ENCODE data around the gene DTD2. TPM values are rescaled to one million over a fixed set of nuclear protein-coding genes. Genes with fewer than 3 reads are reported as not detected.

DTD2 gene
- total RNA-seq, 1 experiment from 2014 or later, result 14.8 TPM

DNA sequence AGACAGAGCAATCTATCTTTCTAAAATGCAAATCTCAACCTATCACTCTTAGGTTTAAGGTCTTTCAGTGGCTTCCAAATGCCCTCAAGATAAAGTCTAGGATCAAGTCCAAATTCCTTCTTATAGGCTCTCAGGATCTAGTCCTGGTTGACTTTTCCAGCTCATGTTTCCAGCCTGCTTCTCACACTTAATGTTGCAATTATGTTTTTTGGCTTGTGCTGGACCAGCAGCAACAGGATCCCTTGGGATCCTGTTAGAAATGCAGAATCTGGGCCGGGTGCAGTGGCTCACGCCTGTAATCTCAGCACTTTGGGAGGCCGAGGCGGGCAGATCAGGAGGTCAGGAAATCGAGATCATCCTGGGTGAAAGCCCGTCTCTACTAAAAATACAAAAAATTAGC is 19.9 kb upstream of the DTD2 start:
- Histone ChIP-seq H3K27ac (ENCODE audit: insufficient read length, low read depth, low read length) (no peak overlapping the region), H2BK12ac (ENCODE audit: insufficient read length, low read depth, low read length) (no peak overlapping the region), H2BK15ac (ENCODE audit: low read depth, low read length) (no peak overlapping the region), H2AFZ (ENCODE audit: low read length) (no peak overlapping the region), H2BK120ac (ENCODE audit: low read depth, low read length, poor library complexity, severe bottlenecking) (no peak overlapping the region), H3K79me2 (ENCODE audit: insufficient read depth, low read length) (no peaks in the 10 kb centered on the region), H3K23me2 (ENCODE audit: insufficient read length, low read depth, low read length, poor library complexity, severe bottlenecking) (no peaks in the 10 kb centered on the region), H4K8ac (replicated peaks; ENCODE audit: insufficient read length, low read depth, low read length) (no peak overlapping the region), H4K20me1 (ENCODE audit: control insufficient read depth, insufficient read depth, insufficient read length) (no peaks in the 10 kb centered on the region), H2AK5ac (ENCODE audit: insufficient read length, low read length) (no peak overlapping the region), H3K56ac (ENCODE audit: insufficient read length, low read depth, low read length) (no peak overlapping the region), H3K79me1 (ENCODE audit: insufficient read depth, low read depth, low read length, poor library complexity, severe bottlenecking) (no peaks in the 10 kb centered on the region), H4K5ac (ENCODE audit: insufficient read length, low read depth, low read length) (no peak overlapping the region), H3K23ac (ENCODE audit: insufficient read length, low read depth, low read length) (no peak overlapping the region), H2BK20ac (ENCODE audit: low read depth, low read length, poor library complexity, severe bottlenecking) (no peak overlapping the region), H3T11ph (ENCODE audit: low read length) (no peak overlapping the region), H4K91ac (ENCODE audit: insufficient read length, low read depth, low read length) (no peak overlapping the region), H2BK5ac (ENCODE audit: insufficient read length, low read length) (no peak overlapping the region), H3K4ac (ENCODE audit: low read depth, low read length) (no peak overlapping the region), H3K18ac (ENCODE audit: insufficient read length, low read depth, low read length) (no peak overlapping the region), H3K4me1 (ENCODE audit: insufficient read depth, low read length) (no peaks in the 10 kb centered on the region), H3K9me3 (ENCODE audit: control insufficient read depth, low read depth, low read length) (no peaks in the 10 kb centered on the region), H3K4me2 (ENCODE audit: insufficient read depth, insufficient read length, low read length) (no peak overlapping the region), H3K14ac (ENCODE audit: insufficient read depth, low read length) (no peak overlapping the region), H3K9ac (ENCODE audit: extremely low read depth, insufficient read length, low read length) (no peak overlapping the region), H3K27me3 (ENCODE audit: insufficient read depth, low read length) (no peaks in the 10 kb centered on the region)
- Mint-ChIP-seq H3K36me3 (ENCODE audit: insufficient read depth in 1 of 3, low read depth in 3 of 3) (peaks cover 3 to 11% (median 9%) of the 10 kb centered on the region in 3 experiments; a peak in 4 of 7 replicates), H3K9me3 (peaks cover 10 to 15% of the 10 kb centered on the region in 2 experiments), H3K27ac (no peak overlapping the region; a peak in 1 of 7 replicates), H3K4me1 (no peaks in the 10 kb centered on the region), H3K4me3 (no peak overlapping the region), H3K27me3 (ENCODE audit: low read depth) (peaks cover 2% of the 10 kb centered on the region; the same call in 1 of the 2 replicates)
- DNase-seq, result no peak
- TF ChIP-seq, protein P1, sequence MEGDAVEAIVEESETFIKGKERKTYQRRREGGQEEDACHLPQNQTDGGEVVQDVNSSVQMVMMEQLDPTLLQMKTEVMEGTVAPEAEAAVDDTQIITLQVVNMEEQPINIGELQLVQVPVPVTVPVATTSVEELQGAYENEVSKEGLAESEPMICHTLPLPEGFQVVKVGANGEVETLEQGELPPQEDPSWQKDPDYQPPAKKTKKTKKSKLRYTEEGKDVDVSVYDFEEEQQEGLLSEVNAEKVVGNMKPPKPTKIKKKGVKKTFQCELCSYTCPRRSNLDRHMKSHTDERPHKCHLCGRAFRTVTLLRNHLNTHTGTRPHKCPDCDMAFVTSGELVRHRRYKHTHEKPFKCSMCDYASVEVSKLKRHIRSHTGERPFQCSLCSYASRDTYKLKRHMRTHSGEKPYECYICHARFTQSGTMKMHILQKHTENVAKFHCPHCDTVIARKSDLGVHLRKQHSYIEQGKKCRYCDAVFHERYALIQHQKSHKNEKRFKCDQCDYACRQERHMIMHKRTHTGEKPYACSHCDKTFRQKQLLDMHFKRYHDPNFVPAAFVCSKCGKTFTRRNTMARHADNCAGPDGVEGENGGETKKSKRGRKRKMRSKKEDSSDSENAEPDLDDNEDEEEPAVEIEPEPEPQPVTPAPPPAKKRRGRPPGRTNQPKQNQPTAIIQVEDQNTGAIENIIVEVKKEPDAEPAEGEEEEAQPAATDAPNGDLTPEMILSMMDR (conservative IDR thresholded peaks at IDR 0.05), result no peak
- WGBS (ENCODE audit: extremely low coverage, insufficient read length, low lambda C conversion rate), result no CpG with 5 or more reads among the region's 6 CpGs

Measured in H9 (cell line).